ENCODE data around the gene IL31.

The IL31 gene

GRCh38 chr12:122139266-122139665 lies 34.8 kb downstream of the IL31 start:
- no peak for TF ChIP-seq CTCF (IDR thresholded peaks at IDR 0.05; ENCODE audit: low read length, missing control alignments)
- H3K4me3 ChIP-seq (replicated peaks; ENCODE audit: low read depth, low read length), result no peak overlapping the region
- no peak for DNase-seq (ENCODE audit: low read depth)

GRCh38 chr12:122138616-122139015 lies 35.4 kb downstream of the IL31 start:
- no peak overlapping the region for H3K4me3 ChIP-seq (replicated peaks; ENCODE audit: low read depth, low read length)
- TF ChIP-seq CTCF (IDR thresholded peaks at IDR 0.05; ENCODE audit: low read length, missing control alignments), result no peak
- no peak for DNase-seq (ENCODE audit: low read depth)

GRCh38 chr12:122138181-122138580 lies 35.8 kb downstream of the IL31 start:
- no peak overlapping the region for H3K4me3 ChIP-seq (replicated peaks; ENCODE audit: low read depth, low read length)
- no peak for TF ChIP-seq CTCF (IDR thresholded peaks at IDR 0.05; ENCODE audit: low read length, missing control alignments)

GRCh38 chr12:122137681-122138080 lies 36.3 kb downstream of the IL31 start:
- H3K4me3 ChIP-seq (replicated peaks; ENCODE audit: low read depth, low read length), result no peak overlapping the region
- no peak for DNase-seq (ENCODE audit: low read depth)
- TF ChIP-seq CTCF (IDR thresholded peaks at IDR 0.05; ENCODE audit: low read length, missing control alignments), result no peak

More at GRCh38 chr12:122138181-122138580, 35.8 kb downstream of the IL31 start:
- no peak for DNase-seq (ENCODE audit: low read depth)

- no peak for DNase-seq (ENCODE audit: low read depth)
- H3K4me3 ChIP-seq (replicated peaks; ENCODE audit: low read depth, low read length), result no peak overlapping the region
- peak; percentile 19 for TF ChIP-seq CTCF (IDR thresholded peaks at IDR 0.05; ENCODE audit: low read length, missing control alignments)
Measured at GRCh38 chr12:122137229-122137628, 36.8 kb downstream of the IL31 start.

GRCh38 chr12:122135437-122136031 lies 38.5 kb downstream of the IL31 start:
- DNase-seq (ENCODE audit: low read depth), result no peak
- no peak for TF ChIP-seq CTCF (IDR thresholded peaks at IDR 0.05; ENCODE audit: low read length, missing control alignments)
- H3K4me3 ChIP-seq (replicated peaks; ENCODE audit: low read depth, low read length), result no peak overlapping the region
